AG04450 (cell line): ENCODE results near the gene UBR1. TPM values are rescaled to one million over a fixed set of nuclear protein-coding genes. Genes with fewer than 3 reads are reported as not detected.

ENCODE experiments used
- CTCF ChIA-PET: fragments of 300-600, 350-600 bp; formaldehyde crosslinking; extraction: SDS; loops from one replicate; lab custom pipeline; 2022; ENCODE audit warnings: antibody characterized with exemption, inconsistent platforms; lab: Charles Lee
- POLR2A ChIA-PET: fragments of 350-600 bp; formaldehyde crosslinking; extraction: SDS; loops from one replicate; lab custom pipeline; 2021; ENCODE audit warnings: antibody characterized with exemption, inconsistent platforms; lab: Yijun Ruan, JAX
- DNase-seq: peaks from one replicate; pipeline ENCODE4 v3.0.0-alpha.2; 2011; ENCODE audit warnings: low read depth, low spot score
- H3K27ac ChIP-seq: one replicate; pipeline ENCODE4 v1.5.1; 2012; ENCODE audit warnings: low read depth, low read length, control low read depth
- H3K27me3 ChIP-seq: one replicate; pipeline ENCODE4 v1.6.0; 2012; ENCODE audit warnings: low read length; ENCODE audit not compliant: control insufficient read depth, insufficient read depth
- H3K4me3 ChIP-seq: 2 replicates; pipeline ENCODE4 v1.5.1; 2011; ENCODE audit warnings: mild to moderate bottlenecking, low read depth, low read length, control low read depth
- H3K9me3 ChIP-seq: 2 replicates; pipeline ENCODE4 v1.5.1; 2012; ENCODE audit warnings: low read length; ENCODE audit not compliant: control insufficient read depth, insufficient read depth
- CTCF ChIP-seq: IDR thresholded peaks from 2 replicates; pipeline ENCODE4 v1.5.1; 2011; ENCODE audit warnings: low read depth, low read length, control low read depth, inconsistent platforms
- polyA plus RNA-seq: library from polyadenylated mRNA; depleted of rRNA; stranded (reverse); fragments of >200 nt; gene quantifications from 2 replicates; pipeline ENCODE4 v1.2.3, GENCODE V29; 2011

The UBR1 gene
- polyA plus RNA-seq, 1 experiment: 18.4 TPM

- H3K27ac ChIP-seq: no peak overlapping the region
- POLR2A ChIA-PET: interaction anchor here (0.6 kb wide), 1 partner anchor 23 kb away, joined by 4 read pairs; no protein-coding TSS in a partner anchor
- CTCF ChIA-PET: interaction anchor here (1.2 kb wide), 1 partner anchor 193 kb away, joined by 4 read pairs; no protein-coding TSS in a partner anchor
These were observed 14.0 kb downstream of the UBR1 start for GRCh38 chr15:43091859-43092258.

GRCh38 chr15:43086551-43086950 lies 19.3 kb downstream of the UBR1 start:
- Histone ChIP-seq H3K4me3 (no peak overlapping the region), H3K27me3 (no peaks in the 10 kb centered on the region), H3K27ac (peak overlapping the region; percentile 54), H3K9me3 (no peaks in the 10 kb centered on the region)
- POLR2A ChIA-PET: no interaction called here
- no peak for TF ChIP-seq CTCF
- CTCF ChIA-PET: interaction anchor here (0.6 kb wide), 1 partner anchor 410 kb away, joined by 3 read pairs; no protein-coding TSS in a partner anchor
- DNase-seq: no peak

More at GRCh38 chr15:43091859-43092258, 14.0 kb downstream of the UBR1 start:
- Histone ChIP-seq H3K9me3 (no peaks in the 10 kb centered on the region), H3K4me3 (no peak overlapping the region), H3K27me3 (no peaks in the 10 kb centered on the region)
- no peak for TF ChIP-seq CTCF
- DNase-seq: no peak

- H3K27ac ChIP-seq: no peak overlapping the region
- H3K4me3 ChIP-seq: no peak overlapping the region
- H3K9me3 ChIP-seq: no peaks in the 10 kb centered on the region
- CTCF ChIA-PET: interaction anchor here (1.1 kb wide), 1 partner anchor 12 kb away, joined by 3 read pairs; no protein-coding TSS in a partner anchor
- no peak for TF ChIP-seq CTCF
- no peaks in the 10 kb centered on the region for H3K27me3 ChIP-seq
- no peak for DNase-seq
- POLR2A ChIA-PET: no interaction called here
These were observed 19.9 kb downstream of the UBR1 start for GRCh38 chr15:43085921-43086320.

- no peak for TF ChIP-seq CTCF
- ChIA-PET POLR2A (no interaction called here), CTCF (no interaction called here)
- DNase-seq: no peak
- Histone ChIP-seq H3K27me3 (no peaks in the 10 kb centered on the region), H3K9me3 (no peaks in the 10 kb centered on the region), H3K4me3 (no peak overlapping the region), H3K27ac (no peak overlapping the region)
These were observed 23.3 kb downstream of the UBR1 start for GRCh38 chr15:43082509-43082908.

GRCh38 chr15:43081283-43081682 lies 24.6 kb downstream of the UBR1 start:
- POLR2A ChIA-PET: no interaction called here

More at GRCh38 chr15:43081283-43081682, 24.6 kb downstream of the UBR1 start:
- CTCF ChIA-PET: no interaction called here
- Histone ChIP-seq H3K9me3 (no peaks in the 10 kb centered on the region; the same call in 1 of the 2 replicates), H3K27ac (no peak overlapping the region), H3K27me3 (no peaks in the 10 kb centered on the region), H3K4me3 (no peak overlapping the region)
- no peak for DNase-seq
- TF ChIP-seq CTCF: no peak
